ENCODE measurements around the gene LMO3. TPM values are rescaled to one million over a fixed set of nuclear protein-coding genes. Genes with fewer than 3 reads are reported as not detected.

LMO3 gene
- total and polyA plus RNA-seq, 2 of the 13 experiments (the other 11 are each of a cell fraction or from before 2014, with no cell fraction given), result not detected

GRCh38 chr12:16523951-16524331, 82.0 kb downstream of the LMO3 start (continued):
- TF ChIP-seq SP1 (IDR thresholded peaks at IDR 0.05) (no peak), SP1 (CRISPR knock-in tag; IDR thresholded peaks at IDR 0.05) (no peak), RNF2 (conservative IDR thresholded peaks at IDR 0.05; ENCODE audit: low read depth) (no peak), ARID2 (CRISPR knock-in tag; IDR thresholded peaks at IDR 0.05; ENCODE audit: borderline replicate concordance) (no peak)

- Histone ChIP-seq H4K20me1 (ENCODE audit: insufficient read depth, low read length) (no peaks in the 10 kb centered on the region), H3K9ac (ENCODE audit: insufficient read depth, low read depth, low read length) (no peak overlapping the region), H2AFZ (ENCODE audit: low read length) (no peak overlapping the region), H3K36me3 (replicated peaks in 1 of 2; ENCODE audit: control insufficient read depth in 1 of 2, insufficient read depth in 2 of 2, low read length in 2 of 2) (no peaks in the 10 kb centered on the region), H3K79me2 (ENCODE audit: insufficient read depth, low read length) (no peaks in the 10 kb centered on the region), H3K4me1 (ENCODE audit: insufficient read depth, low read length) (no peaks in the 10 kb centered on the region), H3K4me3 (replicated peaks in 1 of 3; ENCODE audit: insufficient read depth in 1 of 3, low read depth in 2 of 3, low read length in 3 of 3) (no peak overlapping the region), H3K27me3 (ENCODE audit: control insufficient read depth in 1 of 2, insufficient read depth in 2 of 2, low read length in 2 of 2) (no peaks in the 10 kb centered on the region), H3K9me3 (ENCODE audit: low read length) (no peaks in the 10 kb centered on the region), H3K4me2 (ENCODE audit: low read depth, low read length) (no peak overlapping the region), H3K27ac (ENCODE audit: extremely low read length, insufficient read depth, low read length) (no peak overlapping the region)
- in situ Hi-C loops (cut with HindIII; ENCODE audit: extremely low pct_ligation_motif_present, low pct_unique_long_range_greater_than_20kb), result no loop called here
- ChIA-PET CTCF (ENCODE audit: low intra/inter-chr PET ratio, low total read pairs) (no interaction called here), POLR2A (no interaction called here)
- TF ChIP-seq ZNF775 (CRISPR knock-in tag; IDR thresholded peaks at IDR 0.05; ENCODE audit: borderline replicate concordance), result no peak
- 0 out of 4 replicates have a peak, but pooled peaks of 1 of the 2 experiments have one; percentile 10 for TF ChIP-seq MAFK (conservative IDR thresholded peaks at IDR 0.05 in 1 of 2, IDR thresholded peaks at IDR 0.05 in 1 of 2; ENCODE audit: low read length in 2 of 2)
- TF ChIP-seq MEF2D (CRISPR knock-in tag; IDR thresholded peaks at IDR 0.05), result no peak
- DNase-seq (ENCODE audit: low spot score), result no peak
- intact Hi-C loops (cut with micrococcal nuclease; ENCODE audit: unreplicated experiment), result no loop called here
- BruUV-seq (replicated peaks), result no TSS peak
- no peak for FAIRE-seq
- no peak for ATAC-seq
- 90% methylated on average over 5 of the region's 5 CpGs for WGBS (ENCODE audit: low lambda C conversion rate)
Measured at GRCh38 chr12:16523284-16523950, 82.5 kb downstream of the LMO3 start.

- 76% methylated on average over 6 of the region's 6 CpGs for WGBS (ENCODE audit: low lambda C conversion rate)
- ChIA-PET CTCF (ENCODE audit: low intra/inter-chr PET ratio, low total read pairs) (no interaction called here), POLR2A (no interaction called here)
- no peak for DNase-seq (ENCODE audit: low spot score)
- intact Hi-C loops (cut with micrococcal nuclease; ENCODE audit: unreplicated experiment) (no loop called here), in situ Hi-C loops (cut with HindIII; ENCODE audit: extremely low pct_ligation_motif_present, low pct_unique_long_range_greater_than_20kb) (no loop called here)
- Histone ChIP-seq H3K9ac (ENCODE audit: insufficient read depth, low read depth, low read length) (no peak overlapping the region), H3K36me3 (replicated peaks in 1 of 2; ENCODE audit: control insufficient read depth in 1 of 2, insufficient read depth in 2 of 2, low read length in 2 of 2) (no peaks in the 10 kb centered on the region), H2AFZ (ENCODE audit: low read length) (no peak overlapping the region), H3K9me3 (ENCODE audit: low read length) (no peaks in the 10 kb centered on the region), H3K79me2 (ENCODE audit: insufficient read depth, low read length) (no peaks in the 10 kb centered on the region), H3K27me3 (ENCODE audit: control insufficient read depth in 1 of 2, insufficient read depth in 2 of 2, low read length in 2 of 2) (no peaks in the 10 kb centered on the region), H3K4me3 (replicated peaks in 1 of 3; ENCODE audit: insufficient read depth in 1 of 3, low read depth in 2 of 3, low read length in 3 of 3) (no peak overlapping the region), H4K20me1 (ENCODE audit: insufficient read depth, low read length) (no peaks in the 10 kb centered on the region), H3K4me1 (ENCODE audit: insufficient read depth, low read length) (no peaks in the 10 kb centered on the region), H3K27ac (ENCODE audit: extremely low read length, insufficient read depth, low read length) (no peak overlapping the region), H3K4me2 (ENCODE audit: low read depth, low read length) (no peak overlapping the region)
- ATAC-seq, result no peak
- no TSS peak for BruUV-seq (replicated peaks)
- no peak for FAIRE-seq
- TF ChIP-seq NCOA5 (CRISPR knock-in tag; IDR thresholded peaks at IDR 0.05) (no peak), KDM5A (IDR thresholded peaks at IDR 0.05; ENCODE audit: borderline replicate concordance, low read length) (no peak), HNRNPLL (IDR thresholded peaks at IDR 0.05; ENCODE audit: low read depth, low read length, poor library complexity, severe bottlenecking) (no peak), SIX4 (CRISPR knock-in tag; IDR thresholded peaks at IDR 0.05) (no peak), ZNF709 (CRISPR knock-in tag; IDR thresholded peaks at IDR 0.05) (no peak), ZNF264 (CRISPR knock-in tag; IDR thresholded peaks at IDR 0.05) (no peak), ZNF33A (CRISPR knock-in tag; IDR thresholded peaks at IDR 0.05; ENCODE audit: borderline replicate concordance) (no peak), ZBTB34 (CRISPR knock-in tag; IDR thresholded peaks at IDR 0.05) (no peak), TBX3 (IDR thresholded peaks at IDR 0.05; ENCODE audit: borderline replicate concordance) (no peak), ATF7-NPFF (CRISPR knock-in tag; IDR thresholded peaks at IDR 0.05; ENCODE audit: low read depth) (no peak), CREBL2 (CRISPR knock-in tag; IDR thresholded peaks at IDR 0.05; ENCODE audit: borderline replicate concordance) (no peak)
Measured at GRCh38 chr12:16520328-16520727, 85.6 kb downstream of the LMO3 start.

Measured in HepG2 (cell line).